Activated B cell treated with CpG ODN at 0.5 μM for 24 hours (primary cell): ENCODE results near the gene CDC27. TPM values are rescaled to one million over a fixed set of nuclear protein-coding genes. Genes with fewer than 3 reads are reported as not detected.
"Not testable (repeated sequence)": the region's sequence is repeated elsewhere in the genome, so short reads cannot be mapped to it uniquely, and the experiment has no call there.

Experiments used
- ATAC-seq: fragments of 200-7000 bp; cut with Tn5 transposase; one replicate; pipeline ENCODE4 v1.10.0; 2021; ENCODE audit warnings: low read depth, mild to moderate bottlenecking, moderate library complexity
- CTCF ChIA-PET: fragments of 350-600 bp; sonication (Branson Sonifier 250); formaldehyde crosslinking; loops from one replicate; lab custom pipeline; 2021; ENCODE audit warnings: antibody characterized with exemption; lab: Charles Lee
- POLR2A ChIA-PET: fragments of 350-600 bp; sonication (Branson Sonifier 250); formaldehyde crosslinking; loops from one replicate; lab custom pipeline; 2021; ENCODE audit warnings: antibody characterized with exemption; lab: Charles Lee
- DNase-seq: peaks from one replicate; pipeline ENCODE4 v3.0.0; 2022
- H3K27ac Mint-ChIP-seq: one replicate; pipeline ENCODE4 v1.8.0; 2020; ENCODE audit warnings: mixed read lengths
- H3K27me3 Mint-ChIP-seq: one replicate; pipeline ENCODE4 v1.8.0; 2021; ENCODE audit warnings: mixed read lengths
- H3K36me3 Mint-ChIP-seq: one replicate; pipeline ENCODE4 v1.8.0; 2021; ENCODE audit warnings: low read depth, mixed read lengths
- H3K4me1 Mint-ChIP-seq: one replicate; pipeline ENCODE4 v1.8.0; 2021; ENCODE audit warnings: mixed read lengths
- H3K4me3 Mint-ChIP-seq: one replicate; pipeline ENCODE4 v1.8.0; 2020; ENCODE audit warnings: mild to moderate bottlenecking, mixed read lengths
- H3K9me3 Mint-ChIP-seq: one replicate; pipeline ENCODE4 v1.8.0; 2020; ENCODE audit warnings: mixed read lengths
- intact Hi-C: fragments of 100-400 bp; cut with micrococcal nuclease; formaldehyde crosslinking; loops from one replicate; pipeline ENCODE4 v1.15.1; 2024
- total RNA-seq: library from RNA; stranded (reverse); gene quantifications from 2 replicates; pipeline ENCODE4 v1.2.3, GENCODE V29; 2022
- TF ChIP-seq, protein P1 (sequence below): fragments of 200-600 bp; IDR thresholded peaks from one replicate; pipeline ENCODE4 v1.8.0; 2022; ENCODE audit warnings: antibody characterized with exemption, mild to moderate bottlenecking

CDC27 gene
- total RNA-seq, 1 donor from 2014 or later, result 72.5 TPM

- ChIA-PET CTCF (no interaction called here), POLR2A (no interaction called here)
- Mint-ChIP-seq H3K9me3 (no peaks in the 10 kb centered on the region), H3K4me1 (no peaks in the 10 kb centered on the region), H3K36me3 (no peaks in the 10 kb centered on the region), H3K27ac (no peak overlapping the region), H3K27me3 (peaks cover 7% of the 10 kb centered on the region), H3K4me3 (no peak overlapping the region)
- no peak for DNase-seq
- intact Hi-C loops, result no loop called here
- no peak for ATAC-seq
- TF ChIP-seq, protein P1, sequence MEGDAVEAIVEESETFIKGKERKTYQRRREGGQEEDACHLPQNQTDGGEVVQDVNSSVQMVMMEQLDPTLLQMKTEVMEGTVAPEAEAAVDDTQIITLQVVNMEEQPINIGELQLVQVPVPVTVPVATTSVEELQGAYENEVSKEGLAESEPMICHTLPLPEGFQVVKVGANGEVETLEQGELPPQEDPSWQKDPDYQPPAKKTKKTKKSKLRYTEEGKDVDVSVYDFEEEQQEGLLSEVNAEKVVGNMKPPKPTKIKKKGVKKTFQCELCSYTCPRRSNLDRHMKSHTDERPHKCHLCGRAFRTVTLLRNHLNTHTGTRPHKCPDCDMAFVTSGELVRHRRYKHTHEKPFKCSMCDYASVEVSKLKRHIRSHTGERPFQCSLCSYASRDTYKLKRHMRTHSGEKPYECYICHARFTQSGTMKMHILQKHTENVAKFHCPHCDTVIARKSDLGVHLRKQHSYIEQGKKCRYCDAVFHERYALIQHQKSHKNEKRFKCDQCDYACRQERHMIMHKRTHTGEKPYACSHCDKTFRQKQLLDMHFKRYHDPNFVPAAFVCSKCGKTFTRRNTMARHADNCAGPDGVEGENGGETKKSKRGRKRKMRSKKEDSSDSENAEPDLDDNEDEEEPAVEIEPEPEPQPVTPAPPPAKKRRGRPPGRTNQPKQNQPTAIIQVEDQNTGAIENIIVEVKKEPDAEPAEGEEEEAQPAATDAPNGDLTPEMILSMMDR, result no peak
Measured at GRCh38 chr17:47106130-47106529, 83.0 kb downstream of the CDC27 start.

- H3K4me3 Mint-ChIP-seq, CTCF ChIA-PET, H3K36me3 Mint-ChIP-seq, intact Hi-C loops, DNase-seq, ATAC-seq, H3K9me3 Mint-ChIP-seq, POLR2A ChIA-PET, H3K4me1 Mint-ChIP-seq, H3K27me3 Mint-ChIP-seq, H3K27ac Mint-ChIP-seq: not testable (repeated sequence)
Measured at GRCh38 chr17:47105246-47105645, 83.8 kb downstream of the CDC27 start.

- no peak overlapping the region for H3K4me3 Mint-ChIP-seq
- TF ChIP-seq, protein P1, result no peak
Measured at GRCh38 chr17:47102914-47103313, 86.2 kb downstream of the CDC27 start.

GRCh38 chr17:47099987-47100711, 88.9 kb downstream of the CDC27 start:
- peak; percentile 85 for DNase-seq
- Mint-ChIP-seq H3K36me3 (peaks cover 7% of the 10 kb centered on the region), H3K27ac (peak overlapping the region; percentile 95), H3K4me3 (peak overlapping the region; percentile 98), H3K9me3 (no peaks in the 10 kb centered on the region), H3K4me1 (peaks cover 40% of the 10 kb centered on the region), H3K27me3 (no peaks in the 10 kb centered on the region)
- ChIA-PET POLR2A (interaction anchor here (0.6 to 1.1 kb wide), 3 partner anchors 33 to 169 kb away, joined by 3 to 4 read pairs (median 4); no protein-coding TSS in a partner anchor), CTCF (no interaction called here)
- peak; percentile 98 for ATAC-seq
- intact Hi-C loops, result loop anchor here (1.0 to 2.0 kb wide), 2 partner anchors 33 to 89 kb away; partner anchors contain the start of gene CDC27
- TF ChIP-seq, protein P1, result no peak

More at GRCh38 chr17:47102914-47103313, 86.2 kb downstream of the CDC27 start:
- POLR2A ChIA-PET, result no interaction called here
- intact Hi-C loops, result no loop called here
- CTCF ChIA-PET, result no interaction called here
- Mint-ChIP-seq H3K27me3 (peaks cover 5% of the 10 kb centered on the region), H3K9me3 (no peaks in the 10 kb centered on the region), H3K27ac (no peak overlapping the region), H3K36me3 (peaks cover 4% of the 10 kb centered on the region), H3K4me1 (peaks cover 19% of the 10 kb centered on the region)
- ATAC-seq (no peak), DNase-seq (no peak)

DNA sequence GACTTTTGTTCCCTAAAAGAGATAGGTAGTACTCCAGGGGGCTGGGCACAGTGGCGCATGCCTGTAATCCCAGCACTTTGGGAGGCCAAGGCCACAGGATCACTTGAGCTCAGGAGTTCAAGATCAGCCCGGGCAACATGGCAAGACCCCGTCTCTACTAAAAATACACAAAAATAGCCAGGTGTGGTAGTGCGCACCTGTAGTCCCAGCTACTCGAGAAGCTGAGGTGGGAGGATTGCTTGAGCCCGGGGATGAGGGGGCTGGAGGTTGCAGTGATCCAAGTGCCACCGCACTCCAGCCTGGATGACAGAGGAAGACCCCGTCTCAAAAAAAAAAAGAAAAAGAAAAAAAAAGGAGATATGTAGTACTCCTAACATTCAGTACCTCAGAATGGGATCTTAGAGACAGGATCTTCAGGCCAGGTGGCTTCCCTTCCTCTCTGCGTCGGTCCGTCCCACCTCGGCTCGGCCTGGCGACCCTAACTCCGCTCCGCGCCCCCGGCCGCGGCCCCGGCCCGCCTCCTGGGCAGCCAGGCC, 89.6 kb downstream of the CDC27 start:
- ChIA-PET POLR2A (interaction anchor here (0.7 to 1.0 kb wide), 2 partner anchors 32 to 179 kb away, joined by 3 to 4 read pairs; no protein-coding TSS in a partner anchor), CTCF (no interaction called here)
- DNase-seq, result peak; percentile 19
- Mint-ChIP-seq H3K27ac (peak overlapping the region; percentile 83), H3K4me3 (peak overlapping the region; percentile 98), H3K9me3 (no peaks in the 10 kb centered on the region), H3K27me3 (no peaks in the 10 kb centered on the region), H3K36me3 (peaks cover 7% of the 10 kb centered on the region), H3K4me1 (peaks cover 42% of the 10 kb centered on the region)
- intact Hi-C loops, result loop anchor here (2.0 kb wide), 1 partner anchor 33 kb away; no protein-coding TSS in a partner anchor
- ATAC-seq, result peak; percentile 15
- TF ChIP-seq, protein P1, result no peak
